GM19193 (cell line): ENCODE results near the gene SLC25A15.

Experiments used
- POLR2A ChIP-seq: IDR thresholded peaks from 4 replicates; pipeline ENCODE4 v1.6.1; 2011; ENCODE audit not compliant: insufficient read depth, insufficient read length; ENCODE audit errors: extremely low read depth

The SLC25A15 gene

DNA sequence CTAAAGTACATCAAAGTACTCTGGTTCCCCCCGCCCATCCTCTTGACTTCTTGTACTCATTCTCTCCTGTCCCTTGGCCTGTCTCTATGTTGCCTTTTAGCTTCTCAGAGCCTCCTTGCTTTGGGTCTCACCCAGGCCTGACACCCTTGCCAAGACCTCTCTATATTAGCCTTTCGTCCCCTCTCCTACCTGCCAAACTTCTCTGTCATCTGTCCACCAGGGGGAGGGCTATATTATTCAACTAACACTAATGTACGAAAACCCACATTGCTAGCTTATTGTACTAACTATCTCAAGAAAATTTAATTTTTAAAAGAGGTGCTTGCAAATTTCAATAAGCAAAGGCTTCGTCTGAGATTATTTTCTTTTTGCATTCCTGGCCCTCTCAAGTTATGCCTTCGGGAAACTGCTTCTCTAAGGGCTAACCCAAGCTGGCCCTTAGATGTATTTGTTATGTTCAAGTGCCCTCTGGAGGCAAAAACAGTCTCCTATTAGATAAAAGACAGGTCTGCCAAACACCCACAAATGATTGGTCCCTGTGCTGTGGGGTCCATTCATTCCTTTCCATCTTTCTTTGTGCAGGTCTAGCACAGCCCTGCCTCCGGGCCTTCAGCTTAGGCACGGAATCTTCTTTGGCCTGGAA lies 12.1 kb upstream of the SLC25A15 start:
- no peak for TF ChIP-seq POLR2A

DNA sequence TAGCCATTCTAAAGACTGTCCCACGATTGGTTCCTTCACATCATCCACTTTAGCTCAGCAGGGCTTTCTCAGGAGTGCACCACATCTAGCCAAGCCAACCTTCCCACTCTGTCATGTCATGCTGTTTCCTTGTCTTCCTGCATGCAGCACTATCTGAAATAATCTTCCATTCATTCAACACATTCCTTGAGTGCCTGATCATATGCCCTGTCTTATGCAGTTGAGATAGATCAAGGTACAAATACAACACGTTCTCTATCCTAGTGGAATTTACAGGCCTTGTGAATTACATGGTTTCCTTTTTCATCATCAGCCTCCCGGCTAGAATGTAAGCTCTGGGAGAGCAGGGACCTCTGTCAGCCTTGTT lies 11.6 kb upstream of the SLC25A15 start:
- no peak for TF ChIP-seq POLR2A

DNA sequence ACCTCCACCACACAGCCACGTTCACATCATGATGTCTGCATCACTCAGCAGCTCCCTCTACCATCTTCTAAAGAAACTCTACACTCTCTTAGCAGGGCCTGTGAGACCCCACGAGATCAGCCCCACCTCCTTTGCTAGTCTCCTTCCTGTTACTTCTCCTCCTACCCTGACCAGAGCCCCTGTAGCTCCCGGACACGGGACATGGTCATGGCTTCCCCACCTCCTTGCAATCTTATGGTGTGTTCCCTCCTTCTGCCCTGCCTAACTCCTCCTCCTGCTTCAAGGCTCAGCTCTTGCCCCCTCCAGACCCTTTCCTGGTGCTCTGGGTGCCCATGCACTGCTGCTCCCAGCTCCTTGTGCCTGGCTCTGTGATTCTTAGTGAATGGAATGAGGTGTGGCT lies 10.4 kb upstream of the SLC25A15 start:
- no peak for TF ChIP-seq POLR2A

DNA sequence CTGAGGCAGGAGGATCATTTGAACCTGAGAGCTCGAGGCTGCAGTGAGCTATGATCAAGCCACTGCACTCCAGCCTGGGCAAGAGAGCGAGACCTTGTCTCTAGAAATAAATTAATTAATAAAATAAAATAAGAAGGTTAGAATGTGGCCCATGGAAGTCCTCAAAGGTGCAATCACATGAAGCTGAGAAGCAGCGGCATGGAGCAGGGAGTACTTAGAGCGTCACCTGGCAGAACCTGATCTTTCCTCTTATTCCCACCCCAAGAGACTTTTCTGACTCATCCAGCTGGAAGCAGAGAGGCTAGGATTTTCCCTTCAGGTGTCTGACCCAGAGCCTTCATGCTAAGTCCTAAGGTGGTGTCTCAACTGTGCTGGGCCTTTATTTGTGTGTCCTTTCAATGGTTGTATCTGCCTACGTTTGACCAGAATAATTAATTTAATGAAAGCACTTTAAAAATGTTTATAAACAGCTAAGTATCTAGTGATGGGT lies 9.6 kb upstream of the SLC25A15 start:
- no peak for TF ChIP-seq POLR2A

DNA sequence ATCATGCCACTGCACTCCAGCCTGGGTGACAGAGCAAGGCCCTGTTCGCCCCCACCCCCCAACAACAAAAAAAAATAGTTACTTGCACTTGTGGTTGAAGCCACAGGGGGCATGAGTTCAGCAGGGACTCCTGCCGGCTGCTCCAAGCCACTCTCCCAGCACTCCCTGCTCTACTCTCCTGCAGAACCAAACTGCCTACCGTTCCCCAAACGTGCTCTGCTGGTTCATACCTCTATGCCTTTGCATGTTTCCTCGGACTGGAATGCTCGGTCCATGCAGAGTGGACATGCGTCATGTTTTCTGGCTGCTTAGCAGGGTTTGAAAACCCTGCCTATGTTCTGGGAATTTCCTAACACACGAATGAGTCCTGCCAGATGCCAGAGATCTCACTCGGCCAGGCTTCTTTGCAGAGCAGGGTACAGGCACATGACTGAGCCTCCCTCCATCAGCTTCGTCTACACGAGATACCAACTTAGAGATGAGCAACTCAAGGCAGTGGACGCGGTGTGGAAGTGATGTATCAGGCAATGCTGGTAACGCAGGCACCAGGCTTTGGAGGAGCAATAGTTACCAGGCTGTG lies 8.5 kb upstream of the SLC25A15 start:
- TF ChIP-seq POLR2A: no peak

DNA sequence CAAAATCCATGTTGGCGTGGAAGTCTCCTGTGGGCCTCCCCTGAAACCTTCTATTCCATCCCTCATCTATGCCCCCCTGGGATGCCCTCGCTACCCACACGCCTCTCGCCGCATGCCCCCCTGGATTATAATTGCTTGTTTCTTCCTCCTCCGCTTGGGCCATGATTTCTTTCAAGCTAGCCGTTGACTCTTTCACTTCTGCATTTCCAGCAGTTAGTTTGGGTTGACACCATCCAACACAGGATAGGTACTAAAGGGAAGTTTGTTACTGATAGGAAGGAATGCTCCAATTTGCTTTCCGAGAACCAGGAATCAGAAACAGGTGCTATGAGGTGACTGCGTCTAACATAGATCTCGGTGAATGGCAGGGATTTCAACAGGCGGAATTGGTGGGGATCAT lies 7.7 kb upstream of the SLC25A15 start:
- TF ChIP-seq POLR2A: no peak

DNA sequence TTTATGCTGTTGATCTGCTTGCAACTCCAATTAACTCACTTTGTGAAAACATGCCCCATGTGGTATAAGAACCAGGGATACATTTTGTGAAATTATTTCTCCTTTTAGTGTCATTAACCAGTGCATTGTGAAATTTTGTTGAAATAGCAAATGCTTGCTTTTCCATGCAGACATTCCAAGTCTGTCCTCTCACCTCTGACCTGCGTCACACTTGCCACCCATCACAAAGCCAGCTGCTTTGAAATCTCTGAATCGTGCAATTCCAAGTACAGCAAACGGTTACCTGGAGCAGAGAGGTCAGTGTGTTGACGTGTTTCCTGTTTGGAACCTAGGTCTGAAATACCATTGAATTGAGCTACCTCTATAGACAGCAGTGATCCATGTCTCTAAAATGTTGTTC lies 4.9 kb upstream of the SLC25A15 start:
- no peak for TF ChIP-seq POLR2A

DNA sequence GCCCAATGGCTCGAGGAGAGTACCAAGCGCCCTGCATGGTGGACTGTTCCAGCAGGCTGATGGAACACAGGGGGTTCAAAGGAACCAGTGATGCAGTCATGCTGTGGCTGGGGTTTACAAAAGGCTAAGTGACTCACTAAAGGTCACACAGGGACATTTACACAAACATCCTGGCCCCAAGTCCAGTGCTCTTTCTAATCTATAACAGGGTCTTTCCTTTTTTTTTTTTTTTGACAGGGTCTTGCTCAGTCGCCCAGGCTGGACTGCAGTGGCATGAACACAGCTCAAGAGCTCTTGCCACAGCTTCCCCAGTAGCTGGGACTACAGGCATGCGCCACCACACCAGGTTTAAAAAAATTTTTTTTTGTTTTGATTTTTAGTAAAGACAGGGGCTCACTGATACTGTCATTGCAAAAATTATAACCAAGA lies 2.8 kb upstream of the SLC25A15 start:
- no peak for TF ChIP-seq POLR2A

DNA sequence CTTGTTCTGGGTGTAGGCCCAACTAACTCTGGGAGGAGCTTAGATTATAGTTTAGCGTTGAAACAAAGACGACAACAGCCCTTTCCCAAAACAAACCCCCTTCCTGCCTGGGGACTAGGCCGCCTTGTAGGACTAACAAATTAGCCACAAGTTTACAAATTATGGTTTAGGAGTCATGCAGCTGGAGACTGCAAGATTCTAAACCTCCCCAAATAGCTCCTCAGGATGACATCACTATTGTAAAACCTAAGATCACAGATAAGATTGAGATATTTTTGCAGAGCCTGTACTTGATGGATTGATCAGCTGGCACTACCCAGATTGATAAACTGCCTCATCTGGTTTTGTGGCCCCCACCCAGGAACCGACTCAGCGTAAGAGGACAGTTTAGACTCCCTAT lies 2.3 kb upstream of the SLC25A15 start:
- TF ChIP-seq POLR2A: no peak

DNA sequence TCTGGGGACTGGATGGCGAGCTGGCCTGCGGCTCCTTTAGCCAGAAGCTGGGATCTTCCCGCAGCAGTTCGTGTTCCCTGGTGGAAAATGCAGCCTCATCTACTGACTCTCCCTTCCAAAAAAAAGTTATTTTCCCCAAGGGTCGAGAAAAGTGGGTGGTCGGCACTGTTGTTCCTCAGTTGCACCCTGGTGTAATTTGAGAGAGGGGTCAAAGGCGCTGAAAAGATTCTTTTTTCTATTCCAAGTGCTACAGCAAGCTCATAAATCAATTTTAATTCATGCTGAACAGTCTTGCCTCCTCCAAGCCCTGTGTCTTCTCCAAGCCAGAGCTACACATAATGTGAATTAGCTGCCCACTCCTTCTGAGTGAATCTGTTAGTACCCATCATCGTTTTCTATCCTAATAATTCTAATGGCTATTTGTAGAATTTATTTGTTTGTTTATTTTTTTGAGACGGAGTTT lies 774 bp downstream of the SLC25A15 start:
- TF ChIP-seq POLR2A: no peak

DNA sequence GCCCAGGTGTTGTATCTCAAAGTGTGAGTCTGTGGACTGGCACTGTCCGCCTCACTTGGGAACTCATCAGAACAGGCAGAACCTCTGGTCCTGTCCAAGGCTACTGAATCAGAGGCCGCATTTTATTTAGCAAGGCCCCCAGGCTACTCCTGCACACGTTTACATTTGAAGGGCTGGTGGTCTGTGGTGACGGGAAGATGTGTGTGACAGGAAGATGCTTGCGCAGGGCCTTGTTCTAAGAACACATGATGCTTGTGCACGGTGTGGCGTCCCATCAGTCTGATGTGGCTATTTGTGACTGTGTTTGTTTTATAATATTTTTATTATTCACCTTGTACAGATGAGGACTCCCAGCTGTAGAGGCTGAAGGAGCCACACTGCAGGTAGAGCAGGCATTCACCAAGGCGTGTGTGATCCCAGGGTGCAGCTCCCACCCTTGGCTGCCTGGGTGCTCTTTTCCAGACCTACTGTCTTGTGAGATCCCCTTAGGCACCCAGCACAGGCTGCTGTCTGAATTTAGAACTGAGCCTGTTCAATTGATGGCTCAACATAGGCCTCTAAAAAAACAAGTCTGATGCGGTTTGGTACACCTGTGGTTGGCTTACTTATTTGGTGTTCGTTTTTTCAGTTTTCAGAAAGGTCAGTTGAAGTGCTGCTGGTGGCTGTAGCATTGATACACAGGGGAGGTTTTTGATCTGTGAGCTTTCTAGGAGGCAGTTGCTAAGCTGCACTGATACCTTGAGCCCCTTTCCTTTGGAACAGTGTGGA lies 3.1 kb downstream of the SLC25A15 start:
- TF ChIP-seq POLR2A: no peak

DNA sequence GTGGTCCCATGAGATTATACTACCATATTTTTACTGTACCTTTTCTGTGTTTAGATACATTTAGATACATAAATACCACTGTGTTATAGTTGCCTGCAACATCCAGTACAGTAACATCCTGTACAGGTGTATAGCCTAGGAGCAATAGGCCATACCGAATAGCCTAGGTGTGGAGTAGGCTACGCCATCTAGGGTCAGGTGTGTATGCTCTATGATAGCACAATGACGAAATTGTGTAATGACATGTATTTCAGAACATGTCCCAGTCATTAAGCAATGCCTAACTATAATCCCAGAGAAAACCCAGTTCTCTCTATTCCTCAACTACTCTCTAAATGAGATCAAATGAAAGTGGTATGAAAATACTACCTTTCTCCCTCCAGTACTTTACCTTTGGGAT lies 3.9 kb downstream of the SLC25A15 start:
- TF ChIP-seq POLR2A: no peak

DNA sequence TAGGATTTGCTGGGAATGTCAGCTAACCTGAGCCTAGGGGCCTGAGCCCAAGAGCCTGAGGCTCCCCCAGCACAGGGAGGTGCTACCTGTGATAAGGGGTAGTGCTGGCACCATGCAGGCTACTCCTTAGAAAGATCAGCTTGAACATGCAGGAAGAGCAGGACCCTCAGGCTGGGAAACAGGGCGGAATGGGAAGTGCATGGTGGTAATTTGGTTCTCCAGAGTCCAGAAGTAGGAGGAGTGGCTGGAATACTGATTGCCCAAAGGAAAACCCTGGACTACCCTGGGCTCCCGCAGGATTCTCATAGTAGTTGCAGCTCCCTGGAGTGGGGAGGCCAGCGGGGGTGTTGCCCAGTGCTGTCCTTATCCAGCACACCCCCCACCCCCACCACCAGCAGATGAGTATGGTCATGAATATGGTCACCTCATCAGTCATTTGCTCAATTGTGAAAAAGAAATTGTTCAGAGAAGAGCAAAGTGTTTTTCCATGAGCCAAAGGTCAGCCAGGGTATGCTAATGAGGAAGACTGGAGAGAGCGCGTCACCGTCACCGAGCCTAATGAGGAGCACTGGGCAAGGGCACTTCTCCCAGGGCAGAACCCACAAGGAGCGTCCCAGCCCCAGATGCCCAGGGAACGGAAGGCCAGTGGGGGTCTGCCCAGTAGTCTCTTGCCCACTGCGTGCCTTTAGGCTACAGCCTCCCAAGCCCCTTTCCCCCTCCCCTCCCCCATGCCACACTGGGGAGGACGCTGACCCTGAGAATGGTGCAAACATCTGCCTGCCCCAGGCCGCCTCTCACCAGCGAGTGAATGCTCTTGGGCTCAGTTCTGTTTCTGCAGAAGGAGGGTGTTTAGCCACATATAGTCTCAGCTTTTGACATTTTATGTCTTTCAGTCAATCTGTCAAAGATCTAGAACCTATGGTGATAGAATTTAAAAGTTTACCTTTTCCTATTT lies 5.3 kb downstream of the SLC25A15 start:
- TF ChIP-seq POLR2A: no peak

DNA sequence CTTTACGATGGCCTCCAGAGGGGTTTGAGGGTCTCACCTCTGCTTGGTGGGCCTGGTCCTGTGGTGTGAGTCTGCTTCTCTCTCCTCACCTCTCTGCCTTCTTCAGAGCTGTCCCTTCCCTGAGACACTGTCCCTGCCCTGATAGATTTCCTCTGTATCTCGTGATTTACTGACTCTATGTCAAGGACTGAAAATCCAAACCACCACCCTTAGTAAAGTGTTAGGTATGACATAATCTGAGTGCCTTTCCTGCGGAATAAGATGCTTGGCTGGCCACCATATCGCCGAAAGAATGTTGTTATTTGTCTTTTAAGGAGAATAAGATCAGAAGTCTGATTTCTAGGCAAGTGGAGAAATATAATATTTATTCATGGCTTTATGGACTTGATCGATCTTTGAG lies 7.2 kb downstream of the SLC25A15 start:
- TF ChIP-seq POLR2A: no peak

DNA sequence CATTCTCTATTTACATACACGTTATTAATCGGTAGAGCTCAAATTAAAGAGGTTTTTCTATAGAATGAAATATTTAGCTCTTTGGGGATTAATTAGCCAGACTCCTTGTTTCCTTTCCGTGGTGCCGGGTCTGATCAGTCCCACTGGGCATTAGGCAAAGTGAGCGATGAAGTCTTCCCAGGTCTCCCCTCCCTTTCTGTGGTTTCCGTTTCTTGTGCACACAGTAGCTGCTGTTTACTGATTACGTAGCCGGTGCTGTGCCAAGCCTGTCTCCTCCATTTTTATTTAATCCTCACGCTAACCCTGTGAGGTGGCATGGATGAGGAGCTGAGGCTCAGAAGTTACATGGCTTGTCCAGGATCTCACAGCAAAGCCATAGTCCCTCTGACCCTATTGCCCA lies 9.0 kb downstream of the SLC25A15 start:
- TF ChIP-seq POLR2A: no peak
